B cell (primary cell): ENCODE measurements around the gene LATS2. TPM values are rescaled to one million over a fixed set of nuclear protein-coding genes. Genes with fewer than 3 reads are reported as not detected.

ENCODE experiments used
- ATAC-seq: fragments of 200-7000 bp; cut with Tn5 transposase; one replicate; pipeline ENCODE4 v1.10.0; 2021; ENCODE audit warnings: low read depth, mild to moderate bottlenecking, moderate number of reproducible peaks, moderate library complexity
- CTCF ChIA-PET: fragments of 350-600 bp; sonication (Branson Sonifier 250); formaldehyde crosslinking; loops from one replicate; lab custom pipeline; 2021; ENCODE audit warnings: antibody characterized with exemption, inconsistent platforms; lab: Charles Lee
- POLR2A ChIA-PET: fragments of 350-600 bp; sonication (Branson Sonifier 250); formaldehyde crosslinking; loops from one replicate; lab custom pipeline; 2021; ENCODE audit warnings: antibody characterized with exemption; lab: Charles Lee
- DNase-seq: peaks from one replicate; pipeline ENCODE4 v3.0.0; 2013
- H2AFZ ChIP-seq: 2 replicates; pipeline ENCODE4 v1.6.1; 2012; ENCODE audit warnings: mild to moderate bottlenecking, low read depth, low read length; ENCODE audit not compliant: insufficient read depth, poor library complexity, severe bottlenecking
- H3K27ac ChIP-seq, 2 donors: 1 replicate in 1 of 2; 2 replicates in 1 of 2; pipeline ENCODE4 v1.5.1; 2012 to 2013; ENCODE audit warnings: low read length in 2 of 2, mild to moderate bottlenecking in 2 of 2, moderate library complexity in 1 of 2
- H3K27me3 ChIP-seq, 4 experiments: fragments of 200-600 bp in 1 of 4; sonication (generic) in 1 of 4; replicated peaks in 1 of 4; 1 replicate in 2 of 4; 2 replicates in 2 of 4; pipeline versions ENCODE4 v1.6.1 to v1.7.0; 2013 to 2016; ENCODE audit warnings: low read length in 3 of 4, mild to moderate bottlenecking in 2 of 4, mixed read lengths in 1 of 4, moderate library complexity in 1 of 4; ENCODE audit not compliant: insufficient read depth in 4 of 4, control insufficient read depth in 3 of 4; ENCODE audit errors: control extremely low read depth in 1 of 4
- H3K36me3 ChIP-seq, 2 experiments: replicated peaks in 1 of 2; 1 replicate in 1 of 2; 2 replicates in 1 of 2; pipeline versions ENCODE4 v1.6.1 to v1.7.1; 2013; ENCODE audit warnings: low read length in 1 of 2; ENCODE audit not compliant: insufficient read depth in 2 of 2, control insufficient read depth in 1 of 2; ENCODE audit errors: control extremely low read depth in 1 of 2, extremely low read depth in 1 of 2
- H3K4me1 ChIP-seq, 2 donors: fragments of 200-600 bp in 1 of 2; sonication (generic) in 1 of 2; 1 replicate in 1 of 2; 2 replicates in 1 of 2; pipeline versions ENCODE4 v1.5.1 to v1.6.1; 2013 to 2017; ENCODE audit warnings: low read length in 2 of 2; ENCODE audit not compliant: control insufficient read depth in 2 of 2, insufficient read depth in 2 of 2
- H3K4me2 ChIP-seq: replicated peaks from 2 replicates; pipeline ENCODE3; 2012; ENCODE audit warnings: mild to moderate bottlenecking, low read depth, low read length; ENCODE audit not compliant: poor library complexity, severe bottlenecking
- H3K4me3 ChIP-seq, 5 experiments: fragments of 200-600 bp in 1 of 5; sonication (generic) in 1 of 5; 1 replicate in 3 of 5; 2 replicates in 2 of 5; pipeline versions ENCODE4 v1.5.1 to v1.7.0; 2011 to 2016; ENCODE audit warnings: low read length in 4 of 5, mild to moderate bottlenecking in 4 of 5, low read depth in 2 of 5, control low read depth in 1 of 5, moderate library complexity in 1 of 5; ENCODE audit not compliant: insufficient read depth in 1 of 5; ENCODE audit errors: control extremely low read depth in 1 of 5, extremely low read depth in 1 of 5
- H3K79me2 ChIP-seq: fragments of 200-600 bp; sonication (generic); one replicate; pipeline ENCODE4 v1.6.0; 2016; ENCODE audit warnings: low read length; ENCODE audit not compliant: control insufficient read depth, insufficient read depth
- H3K9ac ChIP-seq: fragments of 200-600 bp; sonication (generic); 2 replicates; pipeline ENCODE4 v1.6.1; 2017; ENCODE audit warnings: mild to moderate bottlenecking, low read length, moderate library complexity
- H3K9me3 ChIP-seq, 3 donors: one replicate each; pipeline versions ENCODE4 v1.6.1 to v1.7.1; 2013; ENCODE audit warnings: low read length in 2 of 3; ENCODE audit not compliant: control insufficient read depth in 2 of 3, insufficient read depth in 1 of 3; ENCODE audit errors: control extremely low read depth in 1 of 3
- H4K20me1 ChIP-seq: 2 replicates; pipeline ENCODE4 v1.6.0; 2012; ENCODE audit warnings: mild to moderate bottlenecking, low read length; ENCODE audit not compliant: insufficient read depth, control insufficient read depth, poor library complexity, severe bottlenecking
- H3K27ac Mint-ChIP-seq: one replicate; pipeline ENCODE4 v1.8.0; 2021; ENCODE audit warnings: mixed read lengths
- H3K27me3 Mint-ChIP-seq: one replicate; pipeline ENCODE4 v1.8.0; 2021; ENCODE audit warnings: mixed read lengths
- H3K4me1 Mint-ChIP-seq: one replicate; pipeline ENCODE4 v1.8.0; 2021; ENCODE audit warnings: mixed read lengths
- H3K4me3 Mint-ChIP-seq: one replicate; pipeline ENCODE4 v1.8.0; 2021; ENCODE audit warnings: mixed read lengths
- H3K9me3 Mint-ChIP-seq: one replicate; pipeline ENCODE4 v1.8.0; 2022; ENCODE audit warnings: mixed read lengths; ENCODE audit not compliant: insufficient read depth
- CTCF ChIP-seq: fragments of 200-600 bp; IDR thresholded peaks from one replicate; pipeline ENCODE4 v1.8.0; 2022; ENCODE audit warnings: antibody characterized with exemption, mild to moderate bottlenecking
- EZH2 ChIP-seq: IDR thresholded peaks from 2 replicates; pipeline ENCODE4 v1.6.1; 2012; ENCODE audit warnings: borderline replicate concordance, low read depth, mild to moderate bottlenecking, moderate library complexity, low read length; ENCODE audit not compliant: insufficient read depth, poor library complexity, severe bottlenecking
- WGBS: methylation state at CpG from one replicate; pipeline ENCODE4 v1.1.5; 2013; ENCODE audit warnings: missing lambda C conversion rate; ENCODE audit not compliant: insufficient coverage; 5-methylcytosine and 5-hydroxymethylcytosine counted together
- intact Hi-C: fragments of 100-400 bp; cut with micrococcal nuclease; formaldehyde crosslinking; loops from one replicate; pipeline ENCODE4 v1.10.0; 2022
- polyA plus RNA-seq: library from polyadenylated mRNA; depleted of rRNA; stranded (reverse); fragments of >200 nt; gene quantifications from 2 replicates; pipeline ENCODE4 v1.2.3, GENCODE V29; 2012
- total RNA-seq, 2 donors: library from RNA; stranded (reverse); fragments of 120-200 nt in 1 of 2; gene quantifications; 1 replicate in 1 of 2; 2 replicates in 1 of 2; pipeline versions ENCODE4 v1.2.3 to v1.2.4, GENCODE V29; 2013 to 2022

The LATS2 gene
- total and polyA plus RNA-seq, 2 donors (not counting 1 experiment from before 2014, with no cell fraction given) = 1.9 to 2.7 TPM

- H3K27ac ChIP-seq = no peak overlapping the region
- no peak for TF ChIP-seq EZH2
- no peak for TF ChIP-seq CTCF
- H3K9me3 ChIP-seq = no peaks in the 10 kb centered on the region
- peaks cover 7% of the 10 kb centered on the region for H3K4me1 Mint-ChIP-seq
- no peak overlapping the region for H3K4me2 ChIP-seq
- DNase-seq = no peak
- ChIA-PET CTCF (interaction anchor here (1.2 kb wide), 1 partner anchor 18 kb away, joined by 3 read pairs; no protein-coding TSS in a partner anchor), POLR2A (no interaction called here)
- peaks cover 0 to 8% of the 10 kb centered on the region in 2 donors for H3K4me1 ChIP-seq
- H3K9me3 Mint-ChIP-seq = no peaks in the 10 kb centered on the region
- H3K27me3 ChIP-seq = peaks cover 0 to 6% (median 0%) of the 10 kb centered on the region in 4 experiments
- no peak overlapping the region for H3K9ac ChIP-seq
- H3K27me3 Mint-ChIP-seq = peaks cover 9% of the 10 kb centered on the region
- ATAC-seq = no peak
- H3K4me3 Mint-ChIP-seq = no peak overlapping the region
- H2AFZ ChIP-seq = no peak overlapping the region
- no peaks in the 10 kb centered on the region for H4K20me1 ChIP-seq
- no peak overlapping the region for H3K27ac Mint-ChIP-seq
- intact Hi-C loops = no loop called here
- WGBS = 92% methylated on average over 6 of the region's 6 CpGs
- no peak overlapping the region for H3K4me3 ChIP-seq
- no peaks in the 10 kb centered on the region for H3K36me3 ChIP-seq
- peaks cover 7% of the 10 kb centered on the region for H3K79me2 ChIP-seq
Observed at GRCh38 chr13:21048901-21049698, 12.3 kb downstream of the LATS2 start.

- no peak overlapping the region for H3K4me3 ChIP-seq
- H3K79me2 ChIP-seq = peaks cover 7% of the 10 kb centered on the region
- H3K4me1 ChIP-seq = peaks cover 0 to 8% of the 10 kb centered on the region in 2 donors
- H3K9ac ChIP-seq = no peak overlapping the region
- peaks cover 9% of the 10 kb centered on the region for H3K4me1 Mint-ChIP-seq
- no peak overlapping the region for H3K27ac ChIP-seq
- no peaks in the 10 kb centered on the region for H3K9me3 ChIP-seq
- no peaks in the 10 kb centered on the region for H3K9me3 Mint-ChIP-seq
- no peak overlapping the region for H3K4me2 ChIP-seq
- peaks cover 9% of the 10 kb centered on the region for H3K27me3 Mint-ChIP-seq
- H3K4me3 Mint-ChIP-seq = no peak overlapping the region
- CTCF ChIA-PET = no interaction called here
- DNase-seq (no peak), ATAC-seq (no peak)
- H3K27ac Mint-ChIP-seq = no peak overlapping the region
- no peak overlapping the region for H2AFZ ChIP-seq
- WGBS = no CpG with 5 or more reads among the region's 10 CpGs
- no peaks in the 10 kb centered on the region for H4K20me1 ChIP-seq
- POLR2A ChIA-PET = no interaction called here
- peaks cover 0 to 6% (median 0%) of the 10 kb centered on the region in 4 experiments for H3K27me3 ChIP-seq
- intact Hi-C loops = no loop called here
- no peaks in the 10 kb centered on the region for H3K36me3 ChIP-seq
- TF ChIP-seq EZH2 (no peak), CTCF (no peak)
Observed at GRCh38 chr13:21047591-21048282, 13.6 kb downstream of the LATS2 start.
